Endothelial cell of umbilical vein (primary cell): ENCODE data around the gene HS6ST2. TPM values are rescaled to one million over a fixed set of nuclear protein-coding genes. Genes with fewer than 3 reads are reported as not detected.

Experiments
- BruUV-seq: library from RNA; stranded (reverse); fragments of 400-500 nt; replicated peaks from 2 replicates; lab custom pipeline; 2021; lab: Mats Ljungman, UMichigan
- CTCF ChIA-PET: fragments of 300-600, 350-600 bp; sonication (Branson Sonifier 250); formaldehyde crosslinking; loops from one replicate; lab custom pipeline; 2021; ENCODE audit warnings: antibody characterized with exemption, inconsistent platforms; lab: Charles Lee
- POLR2A ChIA-PET: fragments of 300-600, 350-600 bp; sonication (Branson Sonifier 250); formaldehyde crosslinking; loops from one replicate; lab custom pipeline; 2021; ENCODE audit warnings: antibody characterized with exemption, inconsistent platforms; lab: Charles Lee
- DNase-seq: peaks from one replicate; pipeline ENCODE4 v3.0.0-alpha.2; 2011; ENCODE audit warnings: low read depth, low spot score
- FAIRE-seq: peaks from 2 replicates; lab custom pipeline; 2011; peaks lifted over from hg19 to GRCh38; lab: Jason Lieb, UNC
- H2AFZ ChIP-seq: 2 replicates; pipeline ENCODE4 v1.6.0; 2012; ENCODE audit warnings: low read depth, low read length, control low read depth, inconsistent platforms
- H3K27ac ChIP-seq: 2 replicates; pipeline ENCODE4 v1.5.1; 2011; ENCODE audit warnings: low read depth, mild to moderate bottlenecking, control low read depth, low read length, moderate library complexity; ENCODE audit not compliant: insufficient read depth
- H3K27me3 ChIP-seq, 2 experiments: 2 replicates each; pipeline versions ENCODE4 v1.6.0 to v1.6.1; 2011; ENCODE audit warnings: low read length in 2 of 2, mixed read lengths in 1 of 2; ENCODE audit not compliant: control insufficient read depth in 2 of 2, insufficient read depth in 2 of 2
- H3K36me3 ChIP-seq, 2 experiments: 2 replicates in 1 of 2; 3 replicates in 1 of 2; pipeline ENCODE4 v1.5.1; 2011; ENCODE audit warnings: low read length in 2 of 2, mild to moderate bottlenecking in 1 of 2, moderate library complexity in 1 of 2; ENCODE audit not compliant: control insufficient read depth in 2 of 2, insufficient read depth in 2 of 2; ENCODE audit errors: extremely low read depth in 1 of 2
- H3K4me1 ChIP-seq: 3 replicates; pipeline ENCODE4 v1.5.1; 2011; ENCODE audit warnings: mild to moderate bottlenecking, low read length; ENCODE audit not compliant: control insufficient read depth, insufficient read depth; ENCODE audit errors: extremely low read depth
- H3K4me2 ChIP-seq: 2 replicates; pipeline ENCODE4 v1.6.1; 2011; ENCODE audit warnings: low read length, control low read depth, mixed read lengths; ENCODE audit not compliant: insufficient read depth
- H3K4me3 ChIP-seq, 3 experiments: fragments of 200-600 bp in 1 of 3; sonication (generic), shearing (Covaris generic) in 1 of 3; replicated peaks in 1 of 3; 2 replicates each; pipeline ENCODE4 v1.5.1; 2011 to 2016; ENCODE audit warnings: control low read depth in 3 of 3, low read length in 3 of 3, mild to moderate bottlenecking in 2 of 3, inconsistent platforms in 1 of 3, low read depth in 1 of 3, moderate library complexity in 1 of 3; ENCODE audit not compliant: insufficient read depth in 1 of 3
- H3K79me2 ChIP-seq: 2 replicates; pipeline ENCODE4 v1.6.0; 2012; ENCODE audit warnings: low read length, inconsistent platforms; ENCODE audit not compliant: control insufficient read depth, insufficient read depth
- H3K9ac ChIP-seq: replicated peaks from 2 replicates; pipeline ENCODE3; 2011; ENCODE audit warnings: low read length, control low read depth; ENCODE audit not compliant: insufficient read depth; ENCODE audit errors: extremely low read depth
- H3K9me1 ChIP-seq: replicated peaks from 3 replicates; pipeline ENCODE4 v1.6.0; 2011; ENCODE audit warnings: mild to moderate bottlenecking, low read length; ENCODE audit not compliant: control insufficient read depth, insufficient read depth; ENCODE audit errors: extremely low read depth
- H3K9me3 ChIP-seq: replicated peaks from 2 replicates; pipeline ENCODE4 v1.5.1; 2012; ENCODE audit warnings: low read length, inconsistent platforms; ENCODE audit not compliant: control insufficient read depth, insufficient read depth
- H4K20me1 ChIP-seq: replicated peaks from 2 replicates; pipeline ENCODE3; 2011; ENCODE audit warnings: mild to moderate bottlenecking, low read length; ENCODE audit not compliant: control insufficient read depth, insufficient read depth; ENCODE audit errors: extremely low read depth
- CTCF ChIP-seq, 2 donors: IDR thresholded peaks; 1 replicate in 1 of 2; 2 replicates in 1 of 2; pipeline ENCODE4 v1.5.1; 2011; ENCODE audit warnings: low read length in 2 of 2, mild to moderate bottlenecking in 2 of 2, moderate library complexity in 2 of 2, control low read depth in 1 of 2, inconsistent platforms in 1 of 2, low read depth in 1 of 2; ENCODE audit not compliant: insufficient read depth in 1 of 2; ENCODE audit errors: extremely low read depth in 1 of 2
- EZH2 ChIP-seq: IDR thresholded peaks from 2 replicates; pipeline ENCODE4 v1.6.1; 2012; ENCODE audit warnings: borderline replicate concordance, low read depth, mild to moderate bottlenecking, moderate library complexity, low read length, inconsistent platforms; ENCODE audit not compliant: severe bottlenecking
- FOS ChIP-seq: IDR thresholded peaks from 2 replicates; pipeline ENCODE4 v1.6.1; 2011; ENCODE audit warnings: mild to moderate bottlenecking, low read length, moderate library complexity, borderline replicate concordance; ENCODE audit not compliant: insufficient read depth
- GATA2 ChIP-seq: IDR thresholded peaks from 2 replicates; pipeline ENCODE4 v1.7.0; 2011; ENCODE audit warnings: low read depth, mild to moderate bottlenecking, moderate library complexity, mixed read lengths, low read length; ENCODE audit not compliant: insufficient read length, insufficient read depth
- MAX ChIP-seq: IDR thresholded peaks from 2 replicates; pipeline ENCODE4 v1.6.1; 2011; ENCODE audit not compliant: insufficient read depth, insufficient read length
- MYC ChIP-seq: IDR thresholded peaks from one replicate; pipeline ENCODE4 v1.6.1; 2011; ENCODE audit warnings: mild to moderate bottlenecking, low read depth, low read length
- POLR2A ChIP-seq: IDR thresholded peaks from 2 replicates; pipeline ENCODE4 v1.6.1; 2012; ENCODE audit warnings: low read depth, mild to moderate bottlenecking, control low read depth, low read length
- POLR2AphosphoS5 ChIP-seq: IDR thresholded peaks from 2 replicates; pipeline ENCODE4 v1.6.1; 2012; ENCODE audit warnings: low read depth, mild to moderate bottlenecking, control low read depth, low read length, moderate library complexity; ENCODE audit not compliant: insufficient read depth
- dilution Hi-C: fragments of 300-500 bp; cut with MboI; formaldehyde crosslinking; loops from one replicate; pipeline ENCODE4 v1.15.0; 2019; ENCODE audit warnings: low sequenced_read_pairs; ENCODE audit not compliant: extremely low pct_ligation_motif_present
- intact Hi-C: fragments of 100-400 bp; cut with micrococcal nuclease; formaldehyde crosslinking; loops from one replicate; pipeline ENCODE4 v1.10.0; 2022
- polyA plus RNA-seq, 4 experiments: library from polyadenylated mRNA; depleted of rRNA in 3 of 4; stranded (reverse) in 3 of 4; unstranded in 1 of 4; fragments of >200 nt; gene quantifications; 2 replicates each; pipeline versions ENCODE4 v1.2.1 to v1.2.3, GENCODE V29; 2011 to 2012; ENCODE audit warnings: missing spikeins in 1 of 4
- total RNA-seq: library from RNA; stranded (reverse); gene quantifications from 2 replicates; pipeline ENCODE4 v1.2.3, GENCODE V29; 2021

Gene HS6ST2
- total and polyA plus RNA-seq, 2 donors (not counting 3 experiments of a cell fraction or from before 2014, with no cell fraction given) = 0.49 to 0.84 TPM

- dilution Hi-C loops = no loop called here
- no peak for FAIRE-seq
- no peak overlapping the region for H3K9ac ChIP-seq
Observed at GRCh38 chrX:132751063-132751690, 207.3 kb downstream of the HS6ST2 start.

GRCh38 chrX:132750331-132751062 is 207.9 kb downstream of the HS6ST2 start:
- no TSS peak for BruUV-seq
- intact Hi-C loops = no loop called here
- POLR2A ChIA-PET = no interaction called here

More at GRCh38 chrX:132751063-132751690, 207.3 kb downstream of the HS6ST2 start:
- Histone ChIP-seq H3K27ac (no peak overlapping the region), H3K27me3 (no peaks in the 10 kb centered on the region), H3K36me3 (no peaks in the 10 kb centered on the region), H3K9me3 (no peaks in the 10 kb centered on the region), H2AFZ (no peak overlapping the region), H3K4me2 (no peak overlapping the region), H3K4me3 (no peak overlapping the region), H3K9me1 (no peaks in the 10 kb centered on the region), H4K20me1 (no peaks in the 10 kb centered on the region), H3K4me1 (no peaks in the 10 kb centered on the region), H3K79me2 (no peaks in the 10 kb centered on the region)
- TF ChIP-seq MAX = no peak
- no peak for DNase-seq
- ChIA-PET POLR2A (no interaction called here), CTCF (interaction anchor here (0.8 kb wide), 1 partner anchor 189 kb away, joined by 3 read pairs; no protein-coding TSS in a partner anchor)
- no TSS peak for BruUV-seq
- intact Hi-C loops = no loop called here

More at GRCh38 chrX:132750331-132751062, 207.9 kb downstream of the HS6ST2 start:
- H3K4me1 ChIP-seq = no peaks in the 10 kb centered on the region
- DNase-seq (no peak), FAIRE-seq (no peak)
- no peak overlapping the region for H3K27ac ChIP-seq
- H3K9me3 ChIP-seq = no peaks in the 10 kb centered on the region
- no peaks in the 10 kb centered on the region for H3K9me1 ChIP-seq
- no peak overlapping the region for H2AFZ ChIP-seq
- no peak overlapping the region for H3K4me2 ChIP-seq
- CTCF ChIA-PET = interaction anchor here (0.8 to 1.5 kb wide), 3 partner anchors 10 to 190 kb away, joined by 3 to 6 read pairs (median 4); no protein-coding TSS in a partner anchor
- H3K79me2 ChIP-seq = no peaks in the 10 kb centered on the region
- H3K9ac ChIP-seq = no peak overlapping the region
- no peaks in the 10 kb centered on the region for H3K27me3 ChIP-seq
- no peaks in the 10 kb centered on the region for H4K20me1 ChIP-seq
- no peaks in the 10 kb centered on the region for H3K36me3 ChIP-seq
- no peak overlapping the region for H3K4me3 ChIP-seq
- dilution Hi-C loops = no loop called here
- TF ChIP-seq POLR2A = no peak
- TF ChIP-seq MYC = no peak
- TF ChIP-seq FOS = no peak
- no peak for TF ChIP-seq EZH2
- TF ChIP-seq CTCF (IDR thresholded peaks at IDR 0.05; ENCODE audit: extremely low read depth in 1 of 2, insufficient read depth in 1 of 2, low read depth in 1 of 2, low read length in 2 of 2) = no peak
- no peak for TF ChIP-seq POLR2AphosphoS5
- no peak for TF ChIP-seq MAX
- TF ChIP-seq GATA2 = no peak
